HepG2 (cell line): ENCODE measurements around the gene NR1H3. TPM values are rescaled to one million over a fixed set of nuclear protein-coding genes. Genes with fewer than 3 reads are reported as not detected.
"Not testable (repeated sequence)": the region's sequence is repeated elsewhere in the genome, so short reads cannot be mapped to it uniquely, and the experiment has no call there.

ENCODE experiments used
- ATAC-seq: fragments of 200-7000 bp; cut with Tn5 transposase; 3 replicates; pipeline ENCODE4 v1.9.1; 2020; ENCODE audit warnings: mild to moderate bottlenecking, moderate library complexity
- BruUV-seq: library from RNA; stranded (reverse); fragments of 400-500 nt; replicated peaks from 2 replicates; lab custom pipeline; 2021; lab: Mats Ljungman, UMichigan
- CTCF ChIA-PET: fragments of 300-600 bp; formaldehyde crosslinking; extraction: SDS; loops from one replicate; lab custom pipeline; 2021; ENCODE audit warnings: low total read pairs, inconsistent platforms, low intra/inter-chr PET ratio; lab: Yijun Ruan, JAX
- POLR2A ChIA-PET: fragments of 350-600 bp; sonication (Branson Sonifier 250); formaldehyde crosslinking; loops from one replicate; lab custom pipeline; 2020; ENCODE audit warnings: antibody characterized with exemption, inconsistent platforms; lab: Yijun Ruan, JAX
- DNase-seq: peaks from one replicate; pipeline ENCODE4 v3.0.0-alpha.2; 2015; ENCODE audit warnings: low spot score
- FAIRE-seq: peaks from 3 replicates; lab custom pipeline; 2011; peaks lifted over from hg19 to GRCh38; lab: Jason Lieb, UNC
- H2AFZ ChIP-seq: one replicate; pipeline ENCODE4 v1.6.1; 2011; ENCODE audit warnings: low read length, inconsistent platforms
- H3K27ac ChIP-seq: fragments of 300-600 bp; 3 replicates; pipeline ENCODE4 v1.8.0; 2011; ENCODE audit warnings: mixed run types, mild to moderate bottlenecking, mixed read lengths, low read length, inconsistent platforms; ENCODE audit not compliant: insufficient read depth; ENCODE audit errors: extremely low read length
- H3K27me3 ChIP-seq, 2 experiments: fragments of 200-600 bp in 1 of 2; 2 replicates in 1 of 2; 3 replicates in 1 of 2; pipeline versions ENCODE4 v1.6.0 to v1.8.0; 2011; ENCODE audit warnings: low read length in 2 of 2, mild to moderate bottlenecking in 2 of 2, moderate library complexity in 2 of 2, inconsistent platforms in 1 of 2; ENCODE audit not compliant: insufficient read depth in 2 of 2, control insufficient read depth in 1 of 2
- H3K36me3 ChIP-seq, 2 experiments: fragments of 200-600 bp in 1 of 2; replicated peaks in 1 of 2; 2 replicates in 1 of 2; 3 replicates in 1 of 2; pipeline versions ENCODE4 v1.5.1 to v1.8.0; 2011; ENCODE audit warnings: low read length in 2 of 2, inconsistent platforms in 1 of 2; ENCODE audit not compliant: insufficient read depth in 2 of 2, control insufficient read depth in 1 of 2
- H3K4me1 ChIP-seq: 2 replicates; pipeline ENCODE4 v1.5.1; 2012; ENCODE audit warnings: low read length, inconsistent platforms; ENCODE audit not compliant: insufficient read depth
- H3K4me2 ChIP-seq: 2 replicates; pipeline ENCODE4 v1.6.0; 2011; ENCODE audit warnings: low read depth, low read length, inconsistent platforms
- H3K4me3 ChIP-seq, 3 experiments: fragments of 200-600 bp in 1 of 3; sonication (generic), shearing (Covaris generic) in 1 of 3; replicated peaks in 1 of 3; 2 replicates each; pipeline ENCODE4 v1.5.1; 2011 to 2016; ENCODE audit warnings: low read length in 3 of 3, inconsistent platforms in 2 of 3, low read depth in 2 of 3, mild to moderate bottlenecking in 2 of 3, control low read depth in 1 of 3, mixed read lengths in 1 of 3; ENCODE audit not compliant: insufficient read depth in 1 of 3
- H3K79me2 ChIP-seq: one replicate; pipeline ENCODE4 v1.6.1; 2011; ENCODE audit warnings: low read length, inconsistent platforms; ENCODE audit not compliant: insufficient read depth
- H3K9ac ChIP-seq: 2 replicates; pipeline ENCODE4 v1.6.0; 2011; ENCODE audit warnings: mild to moderate bottlenecking, low read depth, low read length, inconsistent platforms; ENCODE audit not compliant: insufficient read depth
- H3K9me3 ChIP-seq: 2 replicates; pipeline ENCODE4 v1.5.1; 2012; ENCODE audit warnings: mild to moderate bottlenecking, low read length
- H4K20me1 ChIP-seq: 2 replicates; pipeline ENCODE4 v1.6.0; 2011; ENCODE audit warnings: inconsistent platforms, mild to moderate bottlenecking, low read length, moderate library complexity; ENCODE audit not compliant: insufficient read depth
- CEBPG ChIP-seq: IDR thresholded peaks from 2 replicates; pipeline ENCODE4 v1.6.1; 2016
- RARA ChIP-seq: IDR thresholded peaks from 2 replicates; pipeline ENCODE4 v1.6.1; 2016; ENCODE audit warnings: missing genetic modification reagents, missing compliant biosample characterization
- ZNF121 ChIP-seq: sonication (generic); formaldehyde crosslinking; IDR thresholded peaks from 2 replicates; pipeline ENCODE4 v1.5.0; 2020; ENCODE audit warnings: mild to moderate bottlenecking, missing genetic modification reagents
- ZNF770 ChIP-seq: sonication (generic); formaldehyde crosslinking; IDR thresholded peaks from 2 replicates; pipeline ENCODE4 v1.5.0; 2020; ENCODE audit warnings: mild to moderate bottlenecking, missing genetic modification reagents
- whole genome bisulfite sequencing: methylation state at CpG from one replicate; pipeline ENCODE4 v1.1.6; 2017; ENCODE audit warnings: low lambda C conversion rate; 5-methylcytosine and 5-hydroxymethylcytosine counted together
- in situ Hi-C: cut with HindIII; loops from 2 replicates; pipeline ENCODE4 v1.10.0; 2017; ENCODE audit warnings: low pct_unique_long_range_greater_than_20kb; ENCODE audit not compliant: extremely low pct_ligation_motif_present
- intact Hi-C: fragments of 100-400 bp; cut with micrococcal nuclease; formaldehyde crosslinking; loops from one replicate; pipeline ENCODE4 v1.10.0; 2022; ENCODE audit not compliant: unreplicated experiment
- polyA plus RNA-seq, 8 experiments: library from polyadenylated mRNA; depleted of rRNA in 3 of 8; stranded (reverse) in 7 of 8; unstranded in 1 of 8; fragments of >200 nt; fragmentation: Illumina TruSeq in 4 of 8; extraction: Trizol in 4 of 8; gene quantifications; 2 replicates each; pipeline versions ENCODE4 v1.2.1 to v1.2.3, GENCODE V29; 2011 to 2016; ENCODE audit warnings: low read depth in 4 of 8, missing spikeins in 1 of 8, mixed read lengths in 1 of 8; ENCODE audit not compliant: insufficient read depth in 1 of 8
- total RNA-seq, 5 experiments: library from RNA; depleted of rRNA; stranded (reverse); fragments of >200 nt; fragmentation: Illumina TruSeq; extraction: Trizol; gene quantifications; 2 replicates each; pipeline ENCODE4 v1.2.3, GENCODE V29; 2016; ENCODE audit warnings: low read depth in 1 of 5
- TF ChIP-seq, protein P1 (sequence below), 2 experiments: fragments of 450-650 bp in 1 of 2; sonication (generic) in 1 of 2; formaldehyde crosslinking; IDR thresholded peaks; 2 replicates each; pipeline versions ENCODE4 v1.5.0 to v1.8.0; 2020 to 2022; ENCODE audit warnings: mild to moderate bottlenecking in 1 of 2, missing genetic modification reagents in 1 of 2

Gene NR1H3
- total and polyA plus RNA-seq, 2 of the 13 experiments (the other 11 are each of a cell fraction or from before 2014, with no cell fraction given): 41.8 to 102 TPM

DNA sequence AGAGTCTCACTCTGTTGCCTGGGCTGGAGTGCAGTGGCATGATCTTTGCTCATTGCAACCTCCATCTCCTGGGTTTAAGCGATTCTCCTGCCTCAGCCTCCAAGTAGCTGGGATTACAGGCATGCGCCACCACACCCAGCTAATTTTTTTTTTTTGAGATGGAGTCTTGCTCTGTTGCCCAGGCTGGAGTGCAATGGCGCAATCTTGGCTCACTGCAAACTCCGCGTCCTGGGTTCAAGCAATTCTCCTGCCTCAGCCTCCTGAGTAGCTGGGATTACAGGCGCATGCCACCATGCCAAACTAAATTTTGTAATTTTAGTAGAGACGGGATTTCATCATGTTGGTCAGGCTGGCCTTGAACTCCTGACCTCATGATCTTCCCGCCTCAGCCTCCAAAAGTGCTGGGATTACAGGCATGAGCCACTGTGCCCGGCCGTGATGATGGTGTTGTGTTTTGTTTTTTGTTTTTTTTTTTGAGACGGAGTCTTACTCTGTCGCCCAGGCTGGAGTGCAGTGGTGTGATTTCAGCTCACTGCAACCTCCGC lies 49.7 kb upstream of the NR1H3 start:
- TF ChIP-seq RARA: peak; percentile 66
- TF ChIP-seq ZNF770 (CRISPR knock-in tag): 0 out of 2 replicates have a peak, but pooled peaks have one; percentile 12
- peak; percentile 65; the same call in 1 of the 2 replicates for TF ChIP-seq ZNF121 (CRISPR knock-in tag)
- TF ChIP-seq, protein P1, sequence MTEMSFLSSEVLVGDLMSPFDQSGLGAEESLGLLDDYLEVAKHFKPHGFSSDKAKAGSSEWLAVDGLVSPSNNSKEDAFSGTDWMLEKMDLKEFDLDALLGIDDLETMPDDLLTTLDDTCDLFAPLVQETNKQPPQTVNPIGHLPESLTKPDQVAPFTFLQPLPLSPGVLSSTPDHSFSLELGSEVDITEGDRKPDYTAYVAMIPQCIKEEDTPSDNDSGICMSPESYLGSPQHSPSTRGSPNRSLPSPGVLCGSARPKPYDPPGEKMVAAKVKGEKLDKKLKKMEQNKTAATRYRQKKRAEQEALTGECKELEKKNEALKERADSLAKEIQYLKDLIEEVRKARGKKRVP (CRISPR knock-in tag; IDR thresholded peaks at IDR 0.05): 0 out of 4 replicates have a peak, but pooled peaks of 1 of the 2 experiments have one; percentile 53
- peak; percentile 18; the same call in 1 of the 2 replicates for TF ChIP-seq CEBPG
- POLR2A ChIA-PET: interaction anchor here (0.9 to 1.3 kb wide), 2 partner anchors 18 to 21 kb away, joined by 3 to 4 read pairs; no protein-coding TSS in a partner anchor
- CTCF ChIA-PET, H4K20me1 ChIP-seq, intact Hi-C loops, in situ Hi-C loops, H3K4me2 ChIP-seq, H3K36me3 ChIP-seq, H3K27me3 ChIP-seq, DNase-seq, H3K27ac ChIP-seq, H3K9ac ChIP-seq, ATAC-seq, H2AFZ ChIP-seq, FAIRE-seq, BruUV-seq, H3K9me3 ChIP-seq, H3K79me2 ChIP-seq, H3K4me3 ChIP-seq: not testable (repeated sequence)
- WGBS: 52% methylated on average over 13 of the region's 13 CpGs
- H3K4me1 ChIP-seq: peaks cover 55% of the 10 kb centered on the region
